Suprapubic skin (tissue), 4 donors: ENCODE data around the gene COL28A1.

ENCODE experiments used
- CTCF ChIP-seq, 2 donors: fragments of 200-600 bp in 1 of 2; fragments of 450-650 bp in 1 of 2; sonication (generic) in 1 of 2; IDR thresholded peaks; one replicate each; pipeline ENCODE4 v1.5.1; 2016 to 2019; ENCODE audit warnings: antibody characterized with exemption in 2 of 2, mild to moderate bottlenecking in 1 of 2, moderate library complexity in 1 of 2
- POLR2A ChIP-seq, 2 donors: fragments of 450-650 bp; IDR thresholded peaks; one replicate each; pipeline ENCODE4 v1.6.1; 2017; ENCODE audit warnings: antibody characterized with exemption in 2 of 2, mild to moderate bottlenecking in 2 of 2, moderate library complexity in 2 of 2
- POLR2AphosphoS5 ChIP-seq, 3 donors: sonication (generic); formaldehyde crosslinking; IDR thresholded peaks; one replicate each; pipeline ENCODE4 v1.6.1; 2017; ENCODE audit warnings: antibody characterized with exemption in 3 of 3

GRCh38 chr7:7385421-7385820 lies 150.3 kb downstream of the COL28A1 start:
- TF ChIP-seq POLR2A (IDR thresholded peaks at IDR 0.05) (no peak), CTCF (IDR thresholded peaks at IDR 0.05) (no peak), POLR2AphosphoS5 (IDR thresholded peaks at IDR 0.05) (no peak)
